Activated T-cell treated with anti-CD3 and anti-CD28 coated beads for 4 hours (primary cell): ENCODE measurements around the gene PGAP3.
"Not testable (repeated sequence)": the region's sequence is repeated elsewhere in the genome, so short reads cannot be mapped to it uniquely, and the experiment has no call there.

Experiments used
- DNase-seq: peaks from one replicate; pipeline ENCODE4 v3.0.0-alpha.2; 2020

PGAP3 gene

DNA sequence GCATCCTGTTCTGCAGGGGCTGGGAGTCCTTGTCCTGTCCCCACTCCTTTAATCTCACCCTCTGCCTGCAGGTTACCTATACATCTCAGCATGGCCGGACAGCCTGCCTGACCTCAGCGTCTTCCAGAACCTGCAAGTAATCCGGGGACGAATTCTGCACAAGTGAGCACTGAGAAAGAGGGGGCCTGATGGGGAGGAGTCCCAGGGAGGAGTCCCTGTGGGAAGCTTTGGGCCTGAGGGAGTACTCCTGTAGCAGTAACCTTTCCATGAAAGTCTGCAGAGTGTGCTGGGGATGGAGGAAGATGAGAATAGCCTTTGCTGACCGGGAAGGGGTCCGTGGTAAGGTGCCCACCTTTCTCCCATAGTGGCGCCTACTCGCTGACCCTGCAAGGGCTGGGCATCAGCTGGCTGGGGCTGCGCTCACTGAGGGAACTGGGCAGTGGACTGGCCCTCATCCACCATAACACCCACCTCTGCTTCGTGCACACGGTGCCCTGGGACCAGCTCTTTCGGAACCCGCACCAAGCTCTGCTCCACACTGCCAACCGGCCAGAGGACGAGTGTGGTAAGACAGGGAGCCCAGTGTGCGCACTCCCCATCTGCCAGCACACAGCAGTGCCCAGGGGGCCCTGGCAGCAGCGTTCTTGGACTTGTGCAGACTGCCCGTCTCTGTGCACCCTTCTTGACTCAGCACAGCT is 27.7 kb upstream of the PGAP3 start:
- DNase-seq: no peak

- DNase-seq: no peak
Measured at GRCh38 chr17:39714234-39714633, 26.4 kb upstream of the PGAP3 start.

DNA sequence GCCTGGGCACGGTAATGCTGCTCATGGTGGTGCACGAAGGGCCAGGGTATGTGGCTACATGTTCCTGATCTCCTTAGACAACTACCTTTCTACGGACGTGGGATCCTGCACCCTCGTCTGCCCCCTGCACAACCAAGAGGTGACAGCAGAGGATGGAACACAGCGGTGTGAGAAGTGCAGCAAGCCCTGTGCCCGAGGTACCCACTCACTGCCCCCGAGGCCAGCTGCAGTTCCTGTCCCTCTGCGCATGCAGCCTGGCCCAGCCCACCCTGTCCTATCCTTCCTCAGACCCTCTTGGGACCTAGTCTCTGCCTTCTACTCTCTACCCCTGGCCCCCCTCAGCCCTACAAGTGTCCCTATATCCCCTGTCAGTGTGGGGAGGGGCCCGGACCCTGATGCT is 24.0 kb upstream of the PGAP3 start:
- DNase-seq: no peak

- not testable (repeated sequence) for DNase-seq
Measured at GRCh38 chr17:39711071-39711470, 23.2 kb upstream of the PGAP3 start.

- DNase-seq: no peak
Measured at GRCh38 chr17:39709998-39710964, 22.4 kb upstream of the PGAP3 start.

GRCh38 chr17:39709319-39709997 is 21.6 kb upstream of the PGAP3 start:
- DNase-seq: no peak

DNA sequence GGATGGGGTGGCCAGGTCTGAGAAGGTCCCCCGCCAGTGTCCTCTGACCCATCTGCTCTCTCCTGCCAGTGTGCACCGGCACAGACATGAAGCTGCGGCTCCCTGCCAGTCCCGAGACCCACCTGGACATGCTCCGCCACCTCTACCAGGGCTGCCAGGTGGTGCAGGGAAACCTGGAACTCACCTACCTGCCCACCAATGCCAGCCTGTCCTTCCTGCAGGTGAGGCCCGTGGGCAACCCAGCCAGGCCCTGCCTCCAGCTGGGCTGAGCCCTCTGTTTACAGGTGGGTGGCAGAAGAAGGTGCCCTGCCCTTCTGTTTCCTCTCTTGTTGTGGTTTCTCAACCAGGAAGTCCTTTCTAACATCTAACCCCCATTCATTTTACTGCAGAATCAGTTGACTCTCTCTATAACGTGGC is 19.1 kb upstream of the PGAP3 start:
- no peak for DNase-seq

DNA sequence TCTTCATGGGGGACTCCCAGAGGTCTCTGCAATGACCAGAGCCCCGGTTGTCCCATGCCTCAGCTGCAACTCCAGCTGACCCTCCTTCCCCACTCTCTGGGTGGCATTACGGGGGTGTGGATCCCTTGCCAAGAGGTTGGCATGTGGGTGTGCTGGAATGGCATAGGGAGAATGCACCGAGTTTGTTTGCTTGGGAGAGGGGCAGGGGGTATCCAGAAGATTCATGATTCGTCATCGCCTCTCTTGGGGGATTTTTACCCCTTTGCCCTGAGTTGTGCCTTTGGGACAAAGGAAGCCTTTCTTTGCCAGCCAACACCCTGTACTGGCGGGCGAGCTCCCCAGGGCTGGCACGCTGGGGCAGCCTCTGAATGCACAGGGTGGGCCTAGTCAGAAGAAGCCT is 18.5 kb upstream of the PGAP3 start:
- DNase-seq: no peak

DNA sequence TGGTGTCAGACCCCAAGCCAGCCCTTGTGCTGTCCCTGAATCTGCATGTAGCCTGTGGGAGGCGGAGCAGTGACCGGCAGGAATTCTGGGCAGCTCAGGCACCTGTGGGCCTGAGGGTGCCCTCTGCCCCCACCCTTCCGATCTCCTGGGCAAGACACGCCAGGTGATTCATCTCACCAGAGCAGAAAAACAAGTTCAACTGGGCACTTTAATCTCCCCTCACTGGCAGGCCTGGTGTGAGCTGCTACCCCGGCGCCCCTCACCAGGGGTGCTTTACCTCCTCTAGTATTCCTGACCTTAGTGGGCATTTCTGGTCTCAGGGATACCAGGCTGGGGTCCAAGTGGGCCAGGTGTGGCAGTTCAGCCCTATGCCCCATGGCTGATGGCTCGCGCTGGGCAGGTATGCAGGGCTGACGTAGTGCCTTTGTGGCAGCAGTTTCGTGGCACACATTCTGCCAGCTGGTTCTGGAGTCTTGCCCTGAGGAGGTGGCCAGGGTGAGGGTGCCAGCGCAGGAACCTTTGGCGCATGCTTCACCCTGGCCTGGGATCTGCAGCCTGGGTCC is 18.0 kb upstream of the PGAP3 start:
- DNase-seq: no peak

GRCh38 chr17:39704821-39705551 is 17.1 kb upstream of the PGAP3 start:
- no peak for DNase-seq

DNA sequence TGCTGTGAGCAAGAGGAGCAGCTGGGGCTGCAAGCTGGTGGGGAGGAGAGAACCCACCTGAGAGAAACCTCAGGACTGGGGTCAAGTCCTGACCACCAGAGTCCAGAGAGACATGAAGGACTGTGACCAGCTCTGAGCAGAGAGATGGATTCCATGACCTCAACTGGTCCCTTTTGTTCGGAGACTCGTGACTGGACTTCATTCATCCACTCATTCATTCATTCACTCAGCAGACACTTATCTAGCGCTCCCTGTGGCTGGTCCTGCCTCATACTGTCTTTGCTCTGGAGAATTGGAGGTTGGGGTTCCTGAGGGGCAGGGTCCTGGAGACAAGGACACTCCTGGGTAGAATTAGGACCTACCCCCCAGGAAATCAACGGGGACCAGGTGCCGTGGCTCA is 16.1 kb upstream of the PGAP3 start:
- no peak for DNase-seq

DNA sequence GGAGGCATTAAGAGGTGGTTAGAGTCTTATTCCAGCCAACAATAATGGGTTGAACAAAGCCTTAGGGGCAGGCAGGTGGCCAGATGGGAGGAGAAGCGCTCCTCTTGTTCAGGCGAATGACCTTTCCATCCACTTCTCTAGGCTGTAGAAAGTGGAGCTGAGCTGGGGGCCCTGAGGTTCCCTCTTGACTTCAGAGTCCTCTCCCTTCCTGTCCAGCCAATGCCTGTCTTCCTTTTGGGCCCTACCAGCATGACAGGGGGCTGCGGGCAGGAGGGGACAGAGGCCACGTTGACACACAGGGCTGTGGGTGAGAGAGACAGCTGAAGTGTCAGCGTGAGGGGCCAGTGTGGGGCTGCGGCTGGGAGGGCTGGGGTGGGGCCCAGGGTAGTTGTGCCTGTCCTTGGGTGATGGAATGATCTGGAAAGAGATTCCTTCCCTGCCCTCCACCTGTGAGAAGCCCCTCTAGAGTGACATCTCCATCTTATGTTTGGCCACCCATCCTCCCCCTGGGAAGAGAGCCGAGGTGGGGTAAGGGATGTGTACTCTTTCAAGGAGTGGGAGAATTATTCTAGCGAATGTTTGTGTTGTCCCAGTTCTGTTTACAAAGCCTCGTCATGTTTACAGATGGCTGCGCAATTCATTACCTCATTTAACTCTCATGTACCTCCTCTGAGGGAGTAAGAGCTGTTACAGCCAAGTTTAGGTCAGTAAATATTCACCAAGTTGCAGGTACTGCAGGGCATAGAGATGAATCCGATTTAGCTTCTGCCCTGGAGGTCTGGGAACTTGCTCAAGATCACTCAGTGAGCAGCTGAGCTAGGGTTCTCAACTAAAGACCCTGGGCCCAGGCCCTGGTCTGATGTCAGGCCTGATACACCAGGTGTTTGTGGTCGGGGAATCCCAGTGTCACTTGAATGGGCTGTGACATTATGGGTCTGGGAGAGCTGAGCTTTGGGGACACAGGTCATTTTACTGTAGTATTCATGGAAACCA is 15.3 kb upstream of the PGAP3 start:
- no peak for DNase-seq

DNA sequence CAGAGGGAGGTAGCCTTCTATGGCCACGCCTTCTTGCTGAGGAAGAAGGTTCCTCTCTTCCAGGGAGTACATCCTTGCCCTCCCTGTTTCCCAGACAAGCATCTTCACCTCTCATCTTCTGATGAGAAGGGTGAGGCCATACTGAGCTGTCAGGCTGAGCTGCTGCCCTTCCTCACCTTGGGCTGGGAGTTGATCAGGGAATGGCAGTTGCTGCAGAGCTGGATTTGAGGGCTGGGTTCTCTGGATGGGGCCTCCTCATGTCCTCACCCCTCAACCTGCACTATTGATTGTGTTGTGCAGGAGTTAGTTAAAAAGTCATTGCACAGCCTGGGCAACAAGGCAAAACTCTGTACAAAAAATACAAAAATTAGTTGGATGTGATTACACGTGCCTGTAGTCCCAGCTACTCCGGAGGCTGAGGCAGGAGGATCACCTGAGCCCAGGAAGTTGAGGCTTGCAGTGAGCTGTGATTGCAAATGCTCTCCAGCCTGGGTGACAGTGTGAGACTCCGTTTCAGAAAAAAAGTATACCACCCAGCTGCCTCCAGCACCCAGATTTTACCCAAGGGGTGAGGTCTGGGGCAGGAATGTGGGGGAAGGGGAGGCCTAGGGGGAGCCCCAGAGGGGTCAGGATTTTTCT is 14.0 kb upstream of the PGAP3 start:
- DNase-seq: no peak

DNA sequence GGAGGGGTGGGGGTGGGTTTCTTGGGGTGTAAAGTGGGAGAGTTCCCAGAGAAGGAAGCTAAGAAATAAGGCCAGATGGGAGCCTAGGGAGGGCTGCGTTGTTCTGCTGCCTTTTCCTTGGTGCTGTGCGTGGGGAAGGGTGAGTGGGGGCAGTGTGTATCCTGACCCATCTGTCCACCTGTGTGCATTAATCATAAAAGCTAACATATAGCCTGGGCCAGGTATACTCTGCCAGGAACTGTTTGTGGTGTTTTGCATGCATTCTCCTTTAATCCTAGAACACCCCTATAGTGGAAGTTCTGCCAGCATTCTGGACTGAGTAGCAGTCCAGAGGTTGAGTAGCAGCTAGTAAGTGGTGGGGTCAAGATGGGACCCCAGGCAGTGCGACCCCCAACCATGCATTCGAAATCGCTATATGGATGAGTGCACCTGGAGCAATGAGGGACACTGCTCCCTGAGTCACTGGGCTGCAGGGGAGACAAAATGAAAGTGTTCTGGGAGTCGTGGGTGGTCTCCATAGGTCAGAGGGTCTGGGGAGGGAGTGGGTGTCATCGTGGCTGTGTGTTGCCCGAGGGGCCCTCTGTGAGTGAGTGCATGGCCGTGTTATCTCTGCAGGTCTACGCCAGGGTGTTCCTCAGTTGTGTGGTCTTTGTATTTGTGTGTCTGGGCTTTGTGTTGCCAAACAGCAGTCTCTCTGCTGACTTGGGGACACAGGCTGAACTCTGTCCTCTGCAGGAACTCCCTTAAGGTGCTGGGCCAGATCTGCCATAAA is 13.3 kb upstream of the PGAP3 start:
- DNase-seq: no peak

DNA sequence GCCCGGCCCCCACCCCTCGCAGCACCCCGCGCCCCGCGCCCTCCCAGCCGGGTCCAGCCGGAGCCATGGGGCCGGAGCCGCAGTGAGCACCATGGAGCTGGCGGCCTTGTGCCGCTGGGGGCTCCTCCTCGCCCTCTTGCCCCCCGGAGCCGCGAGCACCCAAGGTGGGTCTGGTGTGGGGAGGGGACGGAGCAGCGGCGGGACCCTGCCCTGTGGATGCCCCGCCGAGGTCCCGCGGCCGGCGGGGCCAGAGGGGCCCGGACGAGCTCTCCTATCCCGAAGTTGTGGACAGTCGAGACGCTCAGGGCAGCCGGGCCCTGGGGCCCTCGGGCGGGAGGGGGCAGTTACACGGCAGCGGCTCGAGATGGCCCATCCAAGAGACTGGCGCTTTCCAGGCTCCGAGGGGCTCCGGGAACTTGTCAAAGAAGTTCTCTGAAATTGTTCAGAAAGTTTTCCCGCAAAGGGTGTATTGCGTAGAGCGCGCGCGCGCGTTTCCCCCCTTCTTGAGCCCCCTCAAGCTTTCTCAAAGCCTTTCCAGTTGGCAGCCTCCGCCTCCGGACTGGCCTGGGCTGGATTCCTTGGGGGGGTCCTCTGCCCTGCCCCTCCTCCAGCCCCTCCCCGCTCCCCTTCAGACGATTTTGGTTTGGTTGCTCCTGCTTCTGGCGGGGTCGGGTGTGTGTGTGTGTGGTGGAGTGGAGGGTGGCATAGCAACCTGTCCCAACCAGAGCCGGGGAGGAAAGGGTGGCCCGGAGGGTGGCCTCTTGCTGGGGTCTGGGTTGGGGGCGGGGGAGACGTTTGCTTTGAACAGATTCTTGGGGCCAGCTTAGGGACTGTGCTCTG is 12.5 kb upstream of the PGAP3 start:
- DNase-seq: no peak

DNA sequence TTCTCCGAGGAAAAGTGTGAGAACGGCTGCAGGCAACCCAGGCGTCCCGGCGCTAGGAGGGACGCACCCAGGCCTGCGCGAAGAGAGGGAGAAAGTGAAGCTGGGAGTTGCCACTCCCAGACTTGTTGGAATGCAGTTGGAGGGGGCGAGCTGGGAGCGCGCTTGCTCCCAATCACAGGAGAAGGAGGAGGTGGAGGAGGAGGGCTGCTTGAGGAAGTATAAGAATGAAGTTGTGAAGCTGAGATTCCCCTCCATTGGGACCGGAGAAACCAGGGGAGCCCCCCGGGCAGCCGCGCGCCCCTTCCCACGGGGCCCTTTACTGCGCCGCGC is 11.9 kb upstream of the PGAP3 start, which contains the start of gene ERBB2:
Gene ERBB2 (plus strand): TSS at position 247 of the 330 bp plus-strand sequence. CDS start 175 bp downstream, outside the sequence.
- DNase-seq: no peak

DNA sequence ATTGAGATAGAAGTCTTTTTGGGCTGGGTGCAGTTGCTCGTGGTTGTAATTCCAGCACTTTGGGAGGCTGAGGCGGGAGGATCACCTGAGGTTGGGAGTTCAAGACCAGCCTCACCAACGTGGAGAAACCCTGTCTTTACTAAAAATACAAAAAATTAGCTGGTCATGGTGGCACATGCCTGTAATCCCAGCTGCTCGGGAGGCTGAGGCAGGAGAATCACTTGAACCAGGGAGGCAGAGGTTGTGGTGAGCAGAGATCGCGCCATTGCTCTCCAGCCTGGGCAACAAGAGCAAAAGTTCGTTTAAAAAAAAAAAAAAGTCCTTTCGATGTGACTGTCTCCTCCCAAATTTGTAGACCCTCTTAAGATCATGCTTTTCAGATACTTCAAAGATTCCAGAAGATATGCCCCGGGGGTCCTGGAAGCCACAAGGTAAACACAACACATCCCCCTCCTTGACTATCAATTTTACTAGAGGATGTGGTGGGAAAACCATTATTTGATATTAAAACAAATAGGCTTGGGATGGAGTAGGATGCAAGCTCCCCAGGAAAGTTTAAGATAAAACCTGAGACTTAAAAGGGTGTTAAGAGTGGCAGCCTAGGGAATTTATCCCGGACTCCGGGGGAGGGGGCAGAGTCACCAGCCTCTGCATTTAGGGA is 11.4 kb upstream of the PGAP3 start:
- not testable (repeated sequence) for DNase-seq

- no peak for DNase-seq
Measured at GRCh38 chr17:39697961-39698360, 10.1 kb upstream of the PGAP3 start.
